Ishikawa (cell line): ENCODE data around the gene GMPR.

Experiments
- NFIC ChIP-seq: IDR thresholded peaks from 2 replicates; pipeline ENCODE4 v1.6.1; 2012
- RAD21 ChIP-seq: IDR thresholded peaks from 2 replicates; pipeline ENCODE4 v1.6.1; 2012; ENCODE audit warnings: low read depth

- no peak for TF ChIP-seq NFIC
- TF ChIP-seq RAD21: no peak
Observed at GRCh38 chr6:16324184-16324583, 85.8 kb downstream of the GMPR start.
